SK-N-SH treated with all-trans-retinoic acid at 6 μM for 48 hours (cell line): ENCODE results near the gene MBD3L1.

Experiments
- ATAC-seq: fragments of 200-7000 bp; cut with Tn5 transposase; 3 replicates; pipeline ENCODE4 v1.9.1; 2020; ENCODE audit warnings: mild to moderate bottlenecking, moderate library complexity
- ARNTL ChIP-seq: fragments of 450-650 bp; formaldehyde crosslinking; IDR thresholded peaks from 2 replicates; pipeline ENCODE4 v1.5.0; 2020; ENCODE audit warnings: low read depth, mild to moderate bottlenecking, moderate library complexity, borderline replicate concordance
- BACH2 ChIP-seq: fragments of 250-450 bp; sonication (Bioruptor Pico); IDR thresholded peaks from 2 replicates; pipeline ENCODE4 v1.9.0; 2021; ENCODE audit warnings: mild to moderate bottlenecking, borderline replicate concordance
- CREB5 ChIP-seq: fragments of 250-450 bp; sonication (Bioruptor Pico); IDR thresholded peaks from 2 replicates; pipeline ENCODE4 v1.5.1; 2020; ENCODE audit warnings: low read depth, mild to moderate bottlenecking, moderate library complexity
- CSDC2 ChIP-seq: fragments of 250-450 bp; sonication (Bioruptor Pico); IDR thresholded peaks from 2 replicates; pipeline ENCODE4 v1.5.0; 2020; ENCODE audit warnings: mild to moderate bottlenecking, moderate library complexity
- ESRRG ChIP-seq: fragments of 250-450 bp; sonication (Bioruptor Pico); IDR thresholded peaks from 2 replicates; pipeline ENCODE4 v1.6.1; 2021; ENCODE audit warnings: mild to moderate bottlenecking
- GLIS3 ChIP-seq: fragments of 250-450 bp; sonication (Bioruptor Pico); IDR thresholded peaks from 2 replicates; pipeline ENCODE4 v1.5.0; 2020; ENCODE audit warnings: mild to moderate bottlenecking, moderate library complexity
- ISL1 ChIP-seq: fragments of 250-450 bp; sonication (Bioruptor Pico); IDR thresholded peaks from 2 replicates; pipeline ENCODE4 v2.1.2; 2022; ENCODE audit warnings: mild to moderate bottlenecking, moderate library complexity
- OSR1 ChIP-seq: fragments of 250-450 bp; sonication (Bioruptor Pico); IDR thresholded peaks from 2 replicates; pipeline ENCODE4 v1.8.0; 2022; ENCODE audit warnings: moderate library complexity, mild to moderate bottlenecking, inconsistent platforms
- PATZ1 ChIP-seq: fragments of 250-450 bp; sonication (Bioruptor Pico); IDR thresholded peaks from 2 replicates; pipeline ENCODE4 v1.8.0; 2020; ENCODE audit warnings: mild to moderate bottlenecking, moderate library complexity, borderline replicate concordance
- PPARA ChIP-seq: fragments of 250-450 bp; sonication (Bioruptor Pico); IDR thresholded peaks from 2 replicates; pipeline ENCODE4 v1.5.0; 2020; ENCODE audit warnings: mild to moderate bottlenecking, borderline replicate concordance
- RARB ChIP-seq: fragments of 250-450 bp; sonication (Bioruptor Pico); IDR thresholded peaks from 2 replicates; pipeline ENCODE4 v1.8.0; 2021; ENCODE audit warnings: mild to moderate bottlenecking, moderate library complexity
- TCF4 ChIP-seq: fragments of 250-450 bp; sonication (Bioruptor Pico); IDR thresholded peaks from 2 replicates; pipeline ENCODE4 v1.8.0; 2021; ENCODE audit warnings: mild to moderate bottlenecking, moderate library complexity, borderline replicate concordance
- TOX ChIP-seq: fragments of 250-450 bp; sonication (Bioruptor Pico); IDR thresholded peaks from 2 replicates; pipeline ENCODE4 v1.8.0; 2021; ENCODE audit warnings: mild to moderate bottlenecking, moderate library complexity, borderline replicate concordance
- ZC3H10 ChIP-seq: fragments of 250-450 bp; sonication (Bioruptor Pico); IDR thresholded peaks from 2 replicates; pipeline ENCODE4 v1.5.1; 2021; ENCODE audit warnings: mild to moderate bottlenecking, moderate library complexity
- ZFP3 ChIP-seq: fragments of 250-450 bp; sonication (Bioruptor Pico); IDR thresholded peaks from 2 replicates; pipeline ENCODE4 v1.5.0; 2020; ENCODE audit warnings: mild to moderate bottlenecking, moderate library complexity
- ZFP30 ChIP-seq: fragments of 450-650 bp; formaldehyde crosslinking; IDR thresholded peaks from 2 replicates; pipeline ENCODE4 v1.5.0; 2022; ENCODE audit warnings: mild to moderate bottlenecking, moderate library complexity
- ZNF565 ChIP-seq: fragments of 450-650 bp; formaldehyde crosslinking; conservative IDR thresholded peaks from 2 replicates; pipeline ENCODE4 v1.5.0; 2020; ENCODE audit warnings: low read depth, mild to moderate bottlenecking, moderate library complexity
- ZNF70 ChIP-seq: fragments of 450-650 bp; formaldehyde crosslinking; IDR thresholded peaks from 2 replicates; pipeline ENCODE4 v1.5.0; 2020; ENCODE audit warnings: mild to moderate bottlenecking, moderate library complexity
- ZNF8 ChIP-seq: fragments of 450-650 bp; formaldehyde crosslinking; IDR thresholded peaks from 2 replicates; pipeline ENCODE4 v1.5.0; 2020; ENCODE audit warnings: mild to moderate bottlenecking, moderate library complexity
- TF ChIP-seq, protein P1 (sequence below): fragments of 250-450 bp; sonication (Bioruptor Pico); IDR thresholded peaks from 2 replicates; pipeline ENCODE4 v1.5.1; 2021; ENCODE audit warnings: mild to moderate bottlenecking, moderate library complexity
- TF ChIP-seq, protein P2 (sequence below): fragments of 250-450 bp; sonication (Bioruptor Pico); IDR thresholded peaks from 2 replicates; pipeline ENCODE4 v1.5.0; 2020; ENCODE audit warnings: mild to moderate bottlenecking, moderate library complexity
- TF ChIP-seq, protein P3 (sequence below): fragments of 250-450 bp; sonication (Bioruptor Pico); IDR thresholded peaks from 2 replicates; pipeline ENCODE4 v1.8.0; 2021; ENCODE audit warnings: low read depth, mild to moderate bottlenecking, moderate library complexity, borderline replicate concordance

The MBD3L1 gene

GRCh38 chr19:8815780-8816179 is 16.4 kb upstream of the MBD3L1 start:
- TF ChIP-seq GLIS3 (CRISPR knock-in tag) (no peak), BACH2 (CRISPR knock-in tag) (no peak), CSDC2 (CRISPR knock-in tag) (no peak), CREB5 (CRISPR knock-in tag) (no peak), TCF4 (CRISPR knock-in tag) (no peak), ISL1 (CRISPR knock-in tag) (no peak), ZNF70 (CRISPR knock-in tag) (no peak), ZFP3 (no peak), ZNF8 (no peak), ZFP30 (no peak), TOX (CRISPR knock-in tag) (no peak)
- TF ChIP-seq, protein P1, sequence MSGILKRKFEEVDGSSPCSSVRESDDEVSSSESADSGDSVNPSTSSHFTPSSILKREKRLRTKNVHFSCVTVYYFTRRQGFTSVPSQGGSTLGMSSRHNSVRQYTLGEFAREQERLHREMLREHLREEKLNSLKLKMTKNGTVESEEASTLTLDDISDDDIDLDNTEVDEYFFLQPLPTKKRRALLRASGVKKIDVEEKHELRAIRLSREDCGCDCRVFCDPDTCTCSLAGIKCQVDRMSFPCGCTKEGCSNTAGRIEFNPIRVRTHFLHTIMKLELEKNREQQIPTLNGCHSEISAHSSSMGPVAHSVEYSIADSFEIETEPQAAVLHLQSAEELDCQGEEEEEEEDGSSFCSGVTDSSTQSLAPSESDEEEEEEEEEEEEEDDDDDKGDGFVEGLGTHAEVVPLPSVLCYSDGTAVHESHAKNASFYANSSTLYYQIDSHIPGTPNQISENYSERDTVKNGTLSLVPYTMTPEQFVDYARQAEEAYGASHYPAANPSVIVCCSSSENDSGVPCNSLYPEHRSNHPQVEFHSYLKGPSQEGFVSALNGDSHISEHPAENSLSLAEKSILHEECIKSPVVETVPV (CRISPR knock-in tag), result no peak
- TF ChIP-seq, protein P2, sequence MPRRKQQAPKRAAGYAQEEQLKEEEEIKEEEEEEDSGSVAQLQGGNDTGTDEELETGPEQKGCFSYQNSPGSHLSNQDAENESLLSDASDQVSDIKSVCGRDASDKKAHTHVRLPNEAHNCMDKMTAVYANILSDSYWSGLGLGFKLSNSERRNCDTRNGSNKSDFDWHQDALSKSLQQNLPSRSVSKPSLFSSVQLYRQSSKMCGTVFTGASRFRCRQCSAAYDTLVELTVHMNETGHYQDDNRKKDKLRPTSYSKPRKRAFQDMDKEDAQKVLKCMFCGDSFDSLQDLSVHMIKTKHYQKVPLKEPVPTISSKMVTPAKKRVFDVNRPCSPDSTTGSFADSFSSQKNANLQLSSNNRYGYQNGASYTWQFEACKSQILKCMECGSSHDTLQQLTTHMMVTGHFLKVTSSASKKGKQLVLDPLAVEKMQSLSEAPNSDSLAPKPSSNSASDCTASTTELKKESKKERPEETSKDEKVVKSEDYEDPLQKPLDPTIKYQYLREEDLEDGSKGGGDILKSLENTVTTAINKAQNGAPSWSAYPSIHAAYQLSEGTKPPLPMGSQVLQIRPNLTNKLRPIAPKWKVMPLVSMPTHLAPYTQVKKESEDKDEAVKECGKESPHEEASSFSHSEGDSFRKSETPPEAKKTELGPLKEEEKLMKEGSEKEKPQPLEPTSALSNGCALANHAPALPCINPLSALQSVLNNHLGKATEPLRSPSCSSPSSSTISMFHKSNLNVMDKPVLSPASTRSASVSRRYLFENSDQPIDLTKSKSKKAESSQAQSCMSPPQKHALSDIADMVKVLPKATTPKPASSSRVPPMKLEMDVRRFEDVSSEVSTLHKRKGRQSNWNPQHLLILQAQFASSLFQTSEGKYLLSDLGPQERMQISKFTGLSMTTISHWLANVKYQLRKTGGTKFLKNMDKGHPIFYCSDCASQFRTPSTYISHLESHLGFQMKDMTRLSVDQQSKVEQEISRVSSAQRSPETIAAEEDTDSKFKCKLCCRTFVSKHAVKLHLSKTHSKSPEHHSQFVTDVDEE, result no peak
- TF ChIP-seq, protein P3, sequence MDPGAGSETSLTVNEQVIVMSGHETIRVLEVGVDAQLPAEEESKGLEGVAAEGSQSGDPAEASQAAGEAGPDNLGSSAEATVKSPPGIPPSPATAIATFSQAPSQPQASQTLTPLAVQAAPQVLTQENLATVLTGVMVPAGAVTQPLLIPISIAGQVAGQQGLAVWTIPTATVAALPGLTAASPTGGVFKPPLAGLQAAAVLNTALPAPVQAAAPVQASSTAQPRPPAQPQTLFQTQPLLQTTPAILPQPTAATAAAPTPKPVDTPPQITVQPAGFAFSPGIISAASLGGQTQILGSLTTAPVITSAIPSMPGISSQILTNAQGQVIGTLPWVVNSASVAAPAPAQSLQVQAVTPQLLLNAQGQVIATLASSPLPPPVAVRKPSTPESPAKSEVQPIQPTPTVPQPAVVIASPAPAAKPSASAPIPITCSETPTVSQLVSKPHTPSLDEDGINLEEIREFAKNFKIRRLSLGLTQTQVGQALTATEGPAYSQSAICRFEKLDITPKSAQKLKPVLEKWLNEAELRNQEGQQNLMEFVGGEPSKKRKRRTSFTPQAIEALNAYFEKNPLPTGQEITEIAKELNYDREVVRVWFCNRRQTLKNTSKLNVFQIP (CRISPR knock-in tag), result no peak
- ATAC-seq, result no peak

GRCh38 chr19:8820234-8820633 is 11.9 kb upstream of the MBD3L1 start:
- ATAC-seq, result no peak
- TF ChIP-seq ZNF8 (peak; percentile 98), ARNTL (CRISPR knock-in tag) (no peak)

DNA sequence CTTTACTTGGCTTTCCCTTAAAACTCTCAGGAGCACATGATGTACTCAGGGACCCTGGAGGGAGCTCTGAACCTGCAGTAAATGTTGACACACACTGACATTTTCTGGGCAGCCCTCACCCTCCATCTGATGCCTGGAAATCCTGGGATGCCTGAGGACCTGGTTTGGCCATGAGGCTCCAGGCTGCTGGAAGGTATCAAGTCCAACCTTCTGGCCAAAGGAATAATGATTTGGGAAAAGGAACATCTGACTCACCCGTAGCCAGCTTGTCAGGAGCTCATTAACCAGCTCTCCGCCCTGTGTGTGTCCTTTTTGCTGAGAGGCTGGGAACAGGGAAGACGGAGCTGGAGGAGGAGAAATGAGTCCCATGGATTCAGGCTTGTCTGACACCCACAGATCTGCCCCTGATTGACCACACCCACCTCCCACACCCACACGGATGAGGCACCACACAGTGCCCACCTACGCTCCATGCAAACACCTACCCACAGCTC is 10.4 kb upstream of the MBD3L1 start:
- ATAC-seq, result no peak
- TF ChIP-seq ZNF8 (no peak), ZC3H10 (CRISPR knock-in tag) (no peak)

GRCh38 chr19:8826371-8826770 is 5.8 kb upstream of the MBD3L1 start:
- ATAC-seq, result no peak
- TF ChIP-seq ZNF8, result no peak

DNA sequence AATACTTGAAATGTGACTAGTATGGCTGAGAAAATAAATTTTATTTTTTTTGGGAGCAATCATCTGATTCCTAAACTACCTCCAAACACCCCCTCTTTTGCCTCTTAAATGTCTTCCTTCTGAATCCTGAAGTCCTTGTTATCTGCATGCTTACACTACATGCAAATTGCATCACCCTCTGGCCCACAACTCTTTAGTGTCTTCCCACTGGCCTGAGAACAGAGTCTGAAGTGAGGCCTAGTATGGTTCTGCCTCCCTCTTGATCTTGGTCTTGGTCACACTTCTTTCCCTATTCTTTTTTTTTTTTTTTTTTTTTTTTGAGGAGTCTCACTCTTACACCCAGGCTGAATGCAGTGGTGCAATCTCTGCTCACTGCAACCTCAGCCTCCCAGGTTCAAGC is 4.9 kb upstream of the MBD3L1 start:
- no peak for ATAC-seq
- TF ChIP-seq ZFP3 (no peak), PPARA (CRISPR knock-in tag) (no peak), TCF4 (CRISPR knock-in tag) (no peak), ZC3H10 (CRISPR knock-in tag) (no peak), GLIS3 (CRISPR knock-in tag) (no peak), BACH2 (CRISPR knock-in tag) (no peak), ISL1 (CRISPR knock-in tag) (no peak), OSR1 (CRISPR knock-in tag) (no peak), RARB (CRISPR knock-in tag) (no peak), PATZ1 (CRISPR knock-in tag) (no peak), CSDC2 (CRISPR knock-in tag) (no peak), ZNF70 (CRISPR knock-in tag) (no peak), ZFP30 (no peak), ESRRG (CRISPR knock-in tag) (no peak), ZNF565 (CRISPR knock-in tag) (no peak)
- TF ChIP-seq, protein P1 (CRISPR knock-in tag), result no peak
- TF ChIP-seq, protein P3 (CRISPR knock-in tag), result no peak
